KMS-11 (cell line): ENCODE measurements around the gene RDX.
"Not testable (repeated sequence)": the region's sequence is repeated elsewhere in the genome, so short reads cannot be mapped to it uniquely, and the experiment has no call there.

Experiments used
- H2AFZ ChIP-seq: fragments of 200-600 bp; sonication (generic); 2 replicates; pipeline ENCODE4 v1.6.1; 2016; ENCODE audit warnings: antibody characterized with exemption, mixed run types, low read depth
- H3K27ac ChIP-seq: fragments of 200-600 bp; sonication (generic); 2 replicates; pipeline ENCODE4 v1.6.1; 2016; ENCODE audit warnings: mild to moderate bottlenecking, mixed run types
- H3K27me3 ChIP-seq: fragments of 200-600 bp; sonication (generic); 2 replicates; pipeline ENCODE4 v1.6.1; 2017; ENCODE audit warnings: mild to moderate bottlenecking, low read depth, mixed run types, moderate library complexity; ENCODE audit not compliant: insufficient read depth
- H3K36me3 ChIP-seq: fragments of 200-600 bp; sonication (generic); 2 replicates; pipeline ENCODE4 v1.6.1; 2017; ENCODE audit warnings: mild to moderate bottlenecking, mixed run types; ENCODE audit not compliant: insufficient read depth
- H3K4me1 ChIP-seq: fragments of 200-600 bp; sonication (generic); 2 replicates; pipeline ENCODE4 v1.6.1; 2016; ENCODE audit warnings: mild to moderate bottlenecking, low read depth, mixed run types; ENCODE audit not compliant: poor library complexity, severe bottlenecking
- H3K4me2 ChIP-seq: fragments of 200-600 bp; sonication (generic); 2 replicates; pipeline ENCODE4 v1.7.0; 2016; ENCODE audit warnings: mild to moderate bottlenecking, mixed run types
- H3K4me3 ChIP-seq: fragments of 200-600 bp; sonication (generic); IDR thresholded peaks from 2 replicates; pipeline ENCODE4 v1.6.1; 2017; ENCODE audit warnings: low read depth, low read length, mixed read lengths; ENCODE audit not compliant: insufficient read depth
- H3K79me2 ChIP-seq: fragments of 200-600 bp; sonication (generic); 2 replicates; pipeline ENCODE4 v1.6.1; 2016; ENCODE audit warnings: low read depth, mixed run types; ENCODE audit not compliant: insufficient read depth
- H3K9ac ChIP-seq: fragments of 200-600 bp; sonication (generic); 2 replicates; pipeline ENCODE4 v1.6.1; 2016; ENCODE audit warnings: mild to moderate bottlenecking, mixed run types
- H4K20me1 ChIP-seq: fragments of 200-600 bp; sonication (generic); 2 replicates; pipeline ENCODE4 v1.6.1; 2016; ENCODE audit warnings: mild to moderate bottlenecking, mixed run types; ENCODE audit not compliant: insufficient read depth
- CTCF ChIP-seq: fragments of 200-600 bp; sonication (generic); conservative IDR thresholded peaks from 2 replicates; pipeline ENCODE4 v1.6.1; 2017; ENCODE audit warnings: low read depth, mild to moderate bottlenecking, antibody characterized with exemption, low read length, moderate library complexity, mixed read lengths

The RDX gene

GRCh38 chr11:110196884-110197420 lies 99.5 kb downstream of the RDX start:
- Histone ChIP-seq H3K36me3 (no peaks in the 10 kb centered on the region), H3K4me1 (peaks cover 12% of the 10 kb centered on the region), H3K4me3 (no peak overlapping the region), H3K4me2 (no peak overlapping the region), H3K27ac (no peak overlapping the region), H3K9ac (no peak overlapping the region), H3K79me2 (no peaks in the 10 kb centered on the region), H4K20me1 (no peaks in the 10 kb centered on the region), H2AFZ (no peak overlapping the region), H3K27me3 (no peaks in the 10 kb centered on the region)
- TF ChIP-seq CTCF: no peak

- no peak for TF ChIP-seq CTCF
- H3K27me3 ChIP-seq: no peaks in the 10 kb centered on the region
- H3K9ac ChIP-seq: no peak overlapping the region
- no peak overlapping the region for H3K4me2 ChIP-seq
- H3K4me1 ChIP-seq: peaks cover 11% of the 10 kb centered on the region
- H2AFZ ChIP-seq: no peak overlapping the region
- H3K79me2 ChIP-seq: no peaks in the 10 kb centered on the region
- H3K36me3 ChIP-seq: no peaks in the 10 kb centered on the region
- H3K4me3 ChIP-seq: no peak overlapping the region
- no peaks in the 10 kb centered on the region for H4K20me1 ChIP-seq
- H3K27ac ChIP-seq: no peak overlapping the region
Measured at GRCh38 chr11:110196241-110196754, 100.1 kb downstream of the RDX start.

GRCh38 chr11:110194211-110194766 lies 102.1 kb downstream of the RDX start:
- not testable (repeated sequence) for H3K27ac ChIP-seq, H3K4me3 ChIP-seq

GRCh38 chr11:110192604-110193282 lies 103.7 kb downstream of the RDX start:
- H3K27ac ChIP-seq, H2AFZ ChIP-seq, H3K79me2 ChIP-seq, H3K27me3 ChIP-seq, H4K20me1 ChIP-seq, H3K4me2 ChIP-seq, H3K9ac ChIP-seq, H3K36me3 ChIP-seq, H3K4me3 ChIP-seq: not testable (repeated sequence)
- H3K4me1 ChIP-seq: peaks cover 18% of the 10 kb centered on the region

More at GRCh38 chr11:110194211-110194766, 102.1 kb downstream of the RDX start:
- H3K27me3 ChIP-seq, H4K20me1 ChIP-seq, H3K9ac ChIP-seq, H3K79me2 ChIP-seq, H3K36me3 ChIP-seq, H2AFZ ChIP-seq, H3K4me2 ChIP-seq: not testable (repeated sequence)
- peaks cover 18% of the 10 kb centered on the region for H3K4me1 ChIP-seq

- H3K4me2 ChIP-seq: no peak overlapping the region
- peaks cover 18% of the 10 kb centered on the region for H3K4me1 ChIP-seq
- no peaks in the 10 kb centered on the region for H3K36me3 ChIP-seq
- no peak overlapping the region for H3K4me3 ChIP-seq
- H4K20me1 ChIP-seq: no peaks in the 10 kb centered on the region
- H3K79me2 ChIP-seq: no peaks in the 10 kb centered on the region
- no peak for TF ChIP-seq CTCF
- H2AFZ ChIP-seq: no peak overlapping the region
- no peaks in the 10 kb centered on the region for H3K27me3 ChIP-seq
- H3K9ac ChIP-seq: no peak overlapping the region
- H3K27ac ChIP-seq: no peak overlapping the region
Measured at GRCh38 chr11:110190885-110191284, 105.5 kb downstream of the RDX start.
